Neuronal stem cell (in vitro differentiated cells): Measurements from ENCODE around the gene CITED2.

ENCODE experiments used
- DNase-seq: peaks from one replicate; pipeline ENCODE4 v3.0.0-alpha.2; 2013; ENCODE audit warnings: low spot score
- H2AFZ ChIP-seq: one replicate; pipeline ENCODE4 v1.6.1; 2013; ENCODE audit warnings: mild to moderate bottlenecking, low read length, inconsistent platforms
- H2AK5ac ChIP-seq: 2 replicates; pipeline ENCODE4 v1.6.1; 2013; ENCODE audit warnings: low read depth, mild to moderate bottlenecking, inconsistent platforms, low read length, moderate library complexity, mixed read lengths
- H2BK120ac ChIP-seq: 2 replicates; pipeline ENCODE4 v1.6.1; 2013; ENCODE audit warnings: low read depth, mild to moderate bottlenecking, inconsistent platforms, low read length, moderate library complexity, mixed read lengths
- H2BK12ac ChIP-seq: one replicate; pipeline ENCODE4 v1.6.1; 2013; ENCODE audit warnings: low read length, inconsistent platforms
- H2BK15ac ChIP-seq: 2 replicates; pipeline ENCODE4 v1.6.1; 2013; ENCODE audit warnings: mild to moderate bottlenecking, low read length, inconsistent platforms, mixed read lengths
- H2BK5ac ChIP-seq: one replicate; pipeline ENCODE4 v1.6.1; 2013; ENCODE audit warnings: inconsistent platforms, mild to moderate bottlenecking, low read length, moderate library complexity
- H3K14ac ChIP-seq: one replicate; pipeline ENCODE4 v1.6.1; 2013; ENCODE audit warnings: low read length, inconsistent platforms
- H3K18ac ChIP-seq: 2 replicates; pipeline ENCODE4 v1.6.1; 2013; ENCODE audit warnings: low read length, inconsistent platforms
- H3K23ac ChIP-seq: 2 replicates; pipeline ENCODE4 v1.6.1; 2013; ENCODE audit warnings: low read depth, mild to moderate bottlenecking, mixed read lengths, low read length, inconsistent platforms; ENCODE audit not compliant: poor library complexity
- H3K27ac ChIP-seq: replicated peaks from 3 replicates; pipeline ENCODE4 v1.5.1; 2013; ENCODE audit warnings: low read length, inconsistent platforms
- H3K27me3 ChIP-seq, 3 experiments: 2 replicates each; pipeline ENCODE4 v1.6.1; 2013; ENCODE audit warnings: low read length in 3 of 3, mild to moderate bottlenecking in 2 of 3, inconsistent platforms in 1 of 3, low read depth in 1 of 3, mixed read lengths in 1 of 3, moderate library complexity in 1 of 3; ENCODE audit not compliant: control insufficient read depth in 3 of 3, insufficient read depth in 3 of 3
- H3K36me3 ChIP-seq, 2 donors: replicated peaks in 1 of 2; 2 replicates each; pipeline ENCODE4 v1.6.1; 2013; ENCODE audit warnings: low read length in 2 of 2; ENCODE audit not compliant: control insufficient read depth in 2 of 2, insufficient read depth in 2 of 2
- H3K4ac ChIP-seq: 2 replicates; pipeline ENCODE4 v1.6.1; 2013; ENCODE audit warnings: inconsistent platforms, mild to moderate bottlenecking, low read length, moderate library complexity
- H3K4me1 ChIP-seq, 2 donors: 1 replicate in 1 of 2; 2 replicates in 1 of 2; pipeline ENCODE4 v1.6.1; 2013; ENCODE audit warnings: low read length in 2 of 2, low read depth in 1 of 2; ENCODE audit not compliant: control insufficient read depth in 2 of 2, insufficient read depth in 1 of 2
- H3K4me2 ChIP-seq: one replicate; pipeline ENCODE4 v1.6.1; 2013; ENCODE audit warnings: mild to moderate bottlenecking, low read length, inconsistent platforms; ENCODE audit not compliant: insufficient read depth, poor library complexity, severe bottlenecking
- H3K4me3 ChIP-seq, 2 donors: 2 replicates each; pipeline ENCODE4 v1.5.1; 2013; ENCODE audit warnings: low read length in 2 of 2, mild to moderate bottlenecking in 2 of 2, inconsistent platforms in 1 of 2, moderate library complexity in 1 of 2
- H3K79me1 ChIP-seq: one replicate; pipeline ENCODE4 v1.6.1; 2013; ENCODE audit warnings: low read depth, mild to moderate bottlenecking, inconsistent platforms, low read length, moderate library complexity
- H3K9ac ChIP-seq: one replicate; pipeline ENCODE4 v1.6.1; 2013; ENCODE audit warnings: mild to moderate bottlenecking, low read depth, low read length, inconsistent platforms; ENCODE audit not compliant: poor library complexity
- H3K9me3 ChIP-seq, 2 donors: replicated peaks in 1 of 2; 2 replicates each; pipeline versions ENCODE3 to v1.6.1; 2013; ENCODE audit warnings: low read length in 2 of 2, mild to moderate bottlenecking in 2 of 2, inconsistent platforms in 1 of 2, low read depth in 1 of 2, mixed read lengths in 1 of 2, moderate library complexity in 1 of 2; ENCODE audit not compliant: control insufficient read depth in 2 of 2, insufficient read depth in 1 of 2
- H4K8ac ChIP-seq: one replicate; pipeline ENCODE4 v1.6.1; 2013; ENCODE audit warnings: low read depth, mild to moderate bottlenecking, inconsistent platforms, low read length, moderate library complexity
- H4K91ac ChIP-seq: one replicate; pipeline ENCODE4 v1.6.1; 2013; ENCODE audit warnings: low read length, low read depth, mild to moderate bottlenecking, inconsistent platforms; ENCODE audit not compliant: poor library complexity
- WGBS, 2 donors: extraction: QIAGEN DNeasy Blood & Tissue Kit; methylation state at CpG; one replicate each; pipeline ENCODE4 v1.1.7; 2013; ENCODE audit warnings: missing lambda C conversion rate in 2 of 2, mixed read lengths in 1 of 2; ENCODE audit not compliant: insufficient read length in 2 of 2, insufficient replicate concordance in 1 of 2; ENCODE audit errors: extremely low coverage in 2 of 2; 5-methylcytosine and 5-hydroxymethylcytosine counted together

The CITED2 gene

GRCh38 chr6:139344186-139344963 is 30.1 kb downstream of the CITED2 start:
- Histone ChIP-seq H3K14ac (no peak overlapping the region), H3K4me1 (no peaks in the 10 kb centered on the region), H2BK15ac (no peak overlapping the region), H3K9ac (no peak overlapping the region), H3K27me3 (no peaks in the 10 kb centered on the region), H3K4me3 (no peak overlapping the region), H4K8ac (no peak overlapping the region), H4K91ac (no peak overlapping the region), H3K23ac (no peak overlapping the region), H3K4me2 (no peak overlapping the region), H2BK5ac (no peak overlapping the region), H2AFZ (peak overlapping the region; percentile 35), H3K9me3 (no peaks in the 10 kb centered on the region), H2BK12ac (no peak overlapping the region), H2BK120ac (no peak overlapping the region), H3K18ac (no peak overlapping the region), H3K4ac (no peak overlapping the region), H3K79me1 (no peaks in the 10 kb centered on the region), H3K36me3 (no peaks in the 10 kb centered on the region), H2AK5ac (no peak overlapping the region), H3K27ac (no peak overlapping the region)
- no CpG with 5 or more reads among the region's 4 CpGs for WGBS, 2 donors
- no peak for DNase-seq

GRCh38 chr6:139343052-139343750 is 31.2 kb downstream of the CITED2 start:
- Histone ChIP-seq H4K8ac (no peak overlapping the region), H3K27me3 (no peaks in the 10 kb centered on the region), H2BK120ac (no peak overlapping the region), H3K4me3 (no peak overlapping the region), H2BK12ac (no peak overlapping the region), H3K9me3 (no peaks in the 10 kb centered on the region), H3K14ac (no peak overlapping the region), H3K79me1 (no peaks in the 10 kb centered on the region), H3K23ac (no peak overlapping the region), H2AFZ (no peak overlapping the region), H2AK5ac (no peak overlapping the region), H3K4me1 (no peaks in the 10 kb centered on the region), H3K4ac (no peak overlapping the region), H2BK15ac (no peak overlapping the region), H2BK5ac (no peak overlapping the region), H3K36me3 (no peaks in the 10 kb centered on the region), H3K27ac (no peak overlapping the region), H3K18ac (no peak overlapping the region), H3K9ac (no peak overlapping the region), H4K91ac (no peak overlapping the region), H3K4me2 (no peak overlapping the region)
- WGBS, 2 donors = no CpG with 5 or more reads among the region's 2 CpGs
- DNase-seq = no peak

GRCh38 chr6:139341060-139341459 is 33.4 kb downstream of the CITED2 start:
- H3K9ac ChIP-seq = no peak overlapping the region
- H3K4ac ChIP-seq = no peak overlapping the region
- no peak overlapping the region for H3K4me2 ChIP-seq
- no peak overlapping the region for H2BK5ac ChIP-seq
- no peak overlapping the region for H3K27ac ChIP-seq
- no peaks in the 10 kb centered on the region for H3K36me3 ChIP-seq
- H2AFZ ChIP-seq = no peak overlapping the region
- H3K4me1 ChIP-seq = no peaks in the 10 kb centered on the region
- no peak overlapping the region for H2BK15ac ChIP-seq
- no peak overlapping the region for H4K91ac ChIP-seq
- H3K18ac ChIP-seq = no peak overlapping the region
- H2BK120ac ChIP-seq = no peak overlapping the region
- no peaks in the 10 kb centered on the region for H3K27me3 ChIP-seq
- H3K14ac ChIP-seq = no peak overlapping the region
- no peaks in the 10 kb centered on the region for H3K9me3 ChIP-seq
- H2AK5ac ChIP-seq = no peak overlapping the region
- no CpG with 5 or more reads among the region's 2 CpGs for WGBS, 2 donors
- H3K79me1 ChIP-seq = no peaks in the 10 kb centered on the region
- DNase-seq = no peak
- no peak overlapping the region for H2BK12ac ChIP-seq
- H3K23ac ChIP-seq = no peak overlapping the region
- no peak overlapping the region for H3K4me3 ChIP-seq
- no peak overlapping the region for H4K8ac ChIP-seq

GRCh38 chr6:139338795-139339194 is 35.7 kb downstream of the CITED2 start:
- Histone ChIP-seq H3K23ac (no peak overlapping the region), H3K18ac (no peak overlapping the region), H2AFZ (no peak overlapping the region), H3K36me3 (no peaks in the 10 kb centered on the region), H3K79me1 (no peaks in the 10 kb centered on the region), H2BK15ac (no peak overlapping the region), H2AK5ac (no peak overlapping the region), H2BK120ac (no peak overlapping the region), H3K9me3 (no peaks in the 10 kb centered on the region), H2BK5ac (no peak overlapping the region), H4K91ac (no peak overlapping the region), H2BK12ac (no peak overlapping the region), H3K14ac (no peak overlapping the region), H3K4me3 (no peak overlapping the region), H3K4me2 (no peak overlapping the region), H3K4ac (no peak overlapping the region), H3K27me3 (no peaks in the 10 kb centered on the region), H3K9ac (no peak overlapping the region), H4K8ac (no peak overlapping the region), H3K4me1 (no peaks in the 10 kb centered on the region), H3K27ac (no peak overlapping the region)
- no CpG with 5 or more reads among the region's 9 CpGs for WGBS, 2 donors
- DNase-seq = no peak
